Tibial nerve (tissue), 4 donors: ENCODE measurements around the gene CCDC85C.

ENCODE experiments used
- EP300 ChIP-seq, 2 donors: sonication (generic); formaldehyde crosslinking; IDR thresholded peaks; one replicate each; pipeline ENCODE4 v1.6.1; 2017; ENCODE audit warnings: antibody characterized with exemption in 2 of 2, mild to moderate bottlenecking in 1 of 2
- POLR2A ChIP-seq, 2 donors: fragments of 450-650 bp; IDR thresholded peaks; one replicate each; pipeline ENCODE4 v1.6.1; 2017; ENCODE audit warnings: antibody characterized with exemption in 2 of 2, mild to moderate bottlenecking in 2 of 2, moderate library complexity in 2 of 2
- TF ChIP-seq, protein P1 (sequence below), 5 experiments: fragments of 200-600 bp in 3 of 5; fragments of 450-650 bp in 2 of 5; sonication (generic) in 3 of 5; IDR thresholded peaks; one replicate each; pipeline ENCODE4 v1.5.1; 2016 to 2019; ENCODE audit warnings: antibody characterized with exemption in 5 of 5, mild to moderate bottlenecking in 3 of 5, moderate library complexity in 2 of 5

DNA sequence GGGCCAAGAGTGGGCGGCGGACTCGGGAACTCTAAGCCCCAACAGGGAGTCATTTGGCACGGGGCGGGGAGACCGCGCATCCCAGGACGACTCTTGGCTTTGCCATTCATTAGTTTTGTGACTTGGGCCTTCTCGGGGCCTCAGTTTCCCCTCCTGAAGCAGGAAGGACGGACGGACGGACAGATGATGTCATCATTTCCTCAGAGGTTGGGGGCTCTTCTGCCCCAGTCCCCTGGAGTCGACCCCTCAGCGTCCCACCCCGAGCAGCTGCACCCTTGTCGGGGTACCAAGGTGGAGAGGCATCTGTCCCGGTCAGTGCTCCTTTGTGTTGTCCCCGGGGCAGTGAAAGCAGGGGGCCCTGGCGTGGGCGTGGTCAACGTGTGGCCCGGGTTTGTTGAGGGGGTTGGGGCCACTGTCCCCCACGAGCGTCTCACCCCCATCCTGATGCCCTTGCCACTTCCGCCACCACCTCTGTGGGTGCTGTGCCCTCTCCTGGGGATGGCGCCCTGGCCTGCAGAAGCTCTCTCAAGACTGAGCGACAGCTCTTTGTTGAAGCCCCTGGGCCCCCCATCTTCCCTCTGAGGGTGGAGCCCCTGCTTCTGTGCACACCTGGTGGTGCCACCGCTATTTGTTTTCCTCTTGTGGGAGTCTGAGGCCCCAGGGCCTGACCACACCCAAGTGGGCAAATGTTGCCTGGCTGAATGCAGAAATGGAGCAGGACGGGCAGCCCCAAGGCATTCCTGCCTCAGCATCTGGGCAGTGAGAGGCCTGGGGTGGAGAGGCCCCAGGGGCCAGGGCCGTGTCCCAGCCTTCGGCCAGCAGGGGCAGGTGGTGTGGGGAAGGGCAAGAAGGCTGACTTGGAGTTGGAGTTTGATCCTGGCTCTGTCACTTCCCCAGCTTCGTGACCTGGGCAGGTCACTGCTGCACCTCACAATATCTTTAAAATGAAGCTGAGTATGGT is 41.8 kb upstream of the CCDC85C start:
- TF ChIP-seq POLR2A (IDR thresholded peaks at IDR 0.05) (no peak), EP300 (IDR thresholded peaks at IDR 0.05) (no peak)
- TF ChIP-seq, protein P1, sequence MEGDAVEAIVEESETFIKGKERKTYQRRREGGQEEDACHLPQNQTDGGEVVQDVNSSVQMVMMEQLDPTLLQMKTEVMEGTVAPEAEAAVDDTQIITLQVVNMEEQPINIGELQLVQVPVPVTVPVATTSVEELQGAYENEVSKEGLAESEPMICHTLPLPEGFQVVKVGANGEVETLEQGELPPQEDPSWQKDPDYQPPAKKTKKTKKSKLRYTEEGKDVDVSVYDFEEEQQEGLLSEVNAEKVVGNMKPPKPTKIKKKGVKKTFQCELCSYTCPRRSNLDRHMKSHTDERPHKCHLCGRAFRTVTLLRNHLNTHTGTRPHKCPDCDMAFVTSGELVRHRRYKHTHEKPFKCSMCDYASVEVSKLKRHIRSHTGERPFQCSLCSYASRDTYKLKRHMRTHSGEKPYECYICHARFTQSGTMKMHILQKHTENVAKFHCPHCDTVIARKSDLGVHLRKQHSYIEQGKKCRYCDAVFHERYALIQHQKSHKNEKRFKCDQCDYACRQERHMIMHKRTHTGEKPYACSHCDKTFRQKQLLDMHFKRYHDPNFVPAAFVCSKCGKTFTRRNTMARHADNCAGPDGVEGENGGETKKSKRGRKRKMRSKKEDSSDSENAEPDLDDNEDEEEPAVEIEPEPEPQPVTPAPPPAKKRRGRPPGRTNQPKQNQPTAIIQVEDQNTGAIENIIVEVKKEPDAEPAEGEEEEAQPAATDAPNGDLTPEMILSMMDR (IDR thresholded peaks at IDR 0.05) = no peak
